Karpas-422 (cell line): ENCODE results near the gene KRTAP2-2. TPM values are rescaled to one million over a fixed set of nuclear protein-coding genes. Genes with fewer than 3 reads are reported as not detected.
A peak's percentile ranks its signal among the peaks of the same experiment; 100 is the strongest.
"Not testable (repeated sequence)": the region's sequence is repeated elsewhere in the genome, so short reads cannot be mapped to it uniquely, and the experiment has no call there.

Experiments used
- DNase-seq: peaks from one replicate; pipeline ENCODE4 v3.0.0-alpha.2; 2015
- H2AFZ ChIP-seq: fragments of 200-600 bp; sonication (generic); 2 replicates; pipeline ENCODE4 v1.6.1; 2014; ENCODE audit warnings: antibody characterized with exemption, low read length, mixed read lengths
- H3K27ac ChIP-seq: fragments of 200-600 bp; sonication (generic); 2 replicates; pipeline ENCODE4 v1.5.1; 2014; ENCODE audit warnings: mild to moderate bottlenecking, low read length, moderate library complexity
- H3K27me3 ChIP-seq: fragments of 200-600 bp; sonication (generic); 2 replicates; pipeline ENCODE4 v1.6.1; 2014; ENCODE audit warnings: low read length, mixed read lengths
- H3K36me3 ChIP-seq: fragments of 200-600 bp; sonication (generic); 2 replicates; pipeline ENCODE4 v1.6.1; 2014; ENCODE audit warnings: low read length, mixed read lengths; ENCODE audit not compliant: insufficient read depth
- H3K4me1 ChIP-seq: fragments of 200-600 bp; sonication (generic); 2 replicates; pipeline ENCODE4 v1.6.1; 2014; ENCODE audit warnings: mild to moderate bottlenecking, low read length, mixed read lengths
- H3K4me2 ChIP-seq: fragments of 200-600 bp; sonication (generic); 2 replicates; pipeline ENCODE4 v1.6.1; 2014; ENCODE audit warnings: low read length, low read depth, mild to moderate bottlenecking; ENCODE audit not compliant: poor library complexity, severe bottlenecking
- H3K4me3 ChIP-seq: fragments of 200-600 bp; sonication (generic); 2 replicates; pipeline ENCODE4 v1.5.1; 2014; ENCODE audit warnings: mild to moderate bottlenecking, antibody characterized with exemption, low read length, mixed read lengths
- H3K79me2 ChIP-seq: fragments of 200-600 bp; sonication (generic); 2 replicates; pipeline ENCODE4 v1.6.1; 2014; ENCODE audit warnings: mild to moderate bottlenecking, low read length, mixed read lengths
- H3K9ac ChIP-seq: fragments of 200-600 bp; sonication (generic); 2 replicates; pipeline ENCODE4 v1.6.0; 2014; ENCODE audit warnings: low read length
- H3K9me2 ChIP-seq: fragments of 200-600 bp; sonication (generic), shearing (Covaris generic); replicated peaks from 2 replicates; pipeline ENCODE4 v1.6.0; 2014; ENCODE audit warnings: mild to moderate bottlenecking, low read length, moderate library complexity; ENCODE audit not compliant: insufficient read depth
- H3K9me3 ChIP-seq: fragments of 300-700, 200-600 bp; sonication (generic); 2 replicates; pipeline ENCODE4 v1.6.1; 2014; ENCODE audit warnings: low read length, mixed read lengths
- H4K20me1 ChIP-seq: fragments of 200-600 bp; sonication (generic); 2 replicates; pipeline ENCODE4 v1.6.1; 2014; ENCODE audit warnings: mild to moderate bottlenecking, antibody characterized with exemption, low read length, low read depth; ENCODE audit not compliant: insufficient read depth
- total RNA-seq: library from RNA; depleted of rRNA; stranded (reverse); fragments of >200 nt; shearing (Covaris generic); gene quantifications from 2 replicates; pipeline ENCODE4 v1.2.3, GENCODE V29; 2014; ENCODE audit warnings: low replicate concordance

Gene KRTAP2-2
- total RNA-seq, 1 experiment from 2014 or later, result not detected

GRCh38 chr17:41058741-41059140 lies 3.7 kb upstream of the KRTAP2-2 start:
- H3K4me1 ChIP-seq, result no peaks in the 10 kb centered on the region
- H3K9ac ChIP-seq, result no peak overlapping the region
- no peaks in the 10 kb centered on the region for H3K9me2 ChIP-seq
- no peak for DNase-seq
- no peak overlapping the region for H3K4me2 ChIP-seq
- no peaks in the 10 kb centered on the region for H4K20me1 ChIP-seq
- no peak overlapping the region for H2AFZ ChIP-seq
- H3K27ac ChIP-seq, result no peak overlapping the region
- H3K4me3 ChIP-seq, result no peak overlapping the region
- H3K36me3 ChIP-seq, result no peaks in the 10 kb centered on the region
- H3K27me3 ChIP-seq, result no peaks in the 10 kb centered on the region
- no peaks in the 10 kb centered on the region for H3K79me2 ChIP-seq
- no peaks in the 10 kb centered on the region for H3K9me3 ChIP-seq

- no peaks in the 10 kb centered on the region for H3K9me2 ChIP-seq
- DNase-seq, result peak; percentile 22
Measured at GRCh38 chr17:41057547-41057946, 2.5 kb upstream of the KRTAP2-2 start.

GRCh38 chr17:41054556-41054955 lies 474 bp downstream of the KRTAP2-2 start:
- DNase-seq, H3K9me3 ChIP-seq, H3K4me3 ChIP-seq, H3K27ac ChIP-seq, H3K4me2 ChIP-seq, H3K9me2 ChIP-seq, H3K79me2 ChIP-seq, H3K4me1 ChIP-seq, H3K9ac ChIP-seq, H3K36me3 ChIP-seq, H2AFZ ChIP-seq, H3K27me3 ChIP-seq, H4K20me1 ChIP-seq: not testable (repeated sequence)

More at GRCh38 chr17:41057547-41057946, 2.5 kb upstream of the KRTAP2-2 start:
- Histone ChIP-seq H3K9me3 (no peaks in the 10 kb centered on the region), H4K20me1 (no peaks in the 10 kb centered on the region), H3K79me2 (no peaks in the 10 kb centered on the region), H3K4me2 (no peak overlapping the region), H3K4me3 (no peak overlapping the region), H3K27ac (no peak overlapping the region), H3K4me1 (no peaks in the 10 kb centered on the region), H3K9ac (no peak overlapping the region), H2AFZ (no peak overlapping the region), H3K27me3 (no peaks in the 10 kb centered on the region), H3K36me3 (no peaks in the 10 kb centered on the region)

- Histone ChIP-seq H3K9me2 (no peaks in the 10 kb centered on the region), H3K4me3 (no peak overlapping the region), H3K27me3 (no peaks in the 10 kb centered on the region), H2AFZ (no peak overlapping the region), H3K36me3 (no peaks in the 10 kb centered on the region), H3K4me1 (no peaks in the 10 kb centered on the region), H3K79me2 (no peaks in the 10 kb centered on the region), H3K9me3 (no peaks in the 10 kb centered on the region), H3K27ac (no peak overlapping the region), H3K4me2 (no peak overlapping the region), H4K20me1 (no peaks in the 10 kb centered on the region), H3K9ac (no peak overlapping the region)
- peak; percentile 27 for DNase-seq
Measured at GRCh38 chr17:41054025-41054424, 1.0 kb downstream of the KRTAP2-2 start.

GRCh38 chr17:41052566-41052965 lies 2.5 kb downstream of the KRTAP2-2 start:
- no peak overlapping the region for H3K27ac ChIP-seq
- no peaks in the 10 kb centered on the region for H3K9me2 ChIP-seq
- no peaks in the 10 kb centered on the region for H3K36me3 ChIP-seq
- H3K9ac ChIP-seq, result no peak overlapping the region
- H3K4me1 ChIP-seq, result no peaks in the 10 kb centered on the region
- H3K79me2 ChIP-seq, result no peaks in the 10 kb centered on the region
- no peaks in the 10 kb centered on the region for H4K20me1 ChIP-seq
- H3K4me3 ChIP-seq, result no peak overlapping the region
- H3K4me2 ChIP-seq, result no peak overlapping the region
- H2AFZ ChIP-seq, result no peak overlapping the region
- no peaks in the 10 kb centered on the region for H3K27me3 ChIP-seq
- no peaks in the 10 kb centered on the region for H3K9me3 ChIP-seq
- DNase-seq, result no peak

GRCh38 chr17:41049110-41049509 lies 5.9 kb downstream of the KRTAP2-2 start:
- Histone ChIP-seq H3K9me3 (no peaks in the 10 kb centered on the region), H3K36me3 (no peaks in the 10 kb centered on the region), H3K4me2 (no peak overlapping the region), H3K27me3 (no peaks in the 10 kb centered on the region), H4K20me1 (no peaks in the 10 kb centered on the region), H3K9ac (no peak overlapping the region), H3K79me2 (no peaks in the 10 kb centered on the region), H3K9me2 (no peaks in the 10 kb centered on the region), H2AFZ (no peak overlapping the region), H3K4me3 (no peak overlapping the region), H3K27ac (no peak overlapping the region), H3K4me1 (no peaks in the 10 kb centered on the region)
- DNase-seq, result peak; percentile 10

GRCh38 chr17:41048441-41048840 lies 6.6 kb downstream of the KRTAP2-2 start:
- H3K27me3 ChIP-seq, result no peaks in the 10 kb centered on the region
- H3K36me3 ChIP-seq, result no peaks in the 10 kb centered on the region
- H2AFZ ChIP-seq, result no peak overlapping the region
- H3K27ac ChIP-seq, result no peak overlapping the region
- H3K4me2 ChIP-seq, result no peak overlapping the region
- DNase-seq, result peak; percentile 1
- no peaks in the 10 kb centered on the region for H4K20me1 ChIP-seq
- H3K9ac ChIP-seq, result no peak overlapping the region
- no peak overlapping the region for H3K4me3 ChIP-seq
- no peaks in the 10 kb centered on the region for H3K79me2 ChIP-seq
- no peaks in the 10 kb centered on the region for H3K4me1 ChIP-seq
- no peaks in the 10 kb centered on the region for H3K9me3 ChIP-seq
- no peaks in the 10 kb centered on the region for H3K9me2 ChIP-seq

- not testable (repeated sequence) for H2AFZ ChIP-seq, H3K27ac ChIP-seq, H3K4me3 ChIP-seq, H3K4me2 ChIP-seq, H3K9me2 ChIP-seq, H3K36me3 ChIP-seq, H4K20me1 ChIP-seq, H3K9ac ChIP-seq, H3K79me2 ChIP-seq, H3K27me3 ChIP-seq, H3K4me1 ChIP-seq, H3K9me3 ChIP-seq
- DNase-seq, result peak; percentile 30
Measured at GRCh38 chr17:41046735-41047465, 8.1 kb downstream of the KRTAP2-2 start, which contains the start of gene KRTAP2-1. Gene KRTAP2-1, minus strand, starts transcription at chr17:41047316. Its CDS starts 49 bp downstream, at chr17:41047267.
